SH-SY5Y (cell line): ENCODE data around the gene RFK.

Experiments used
- GATA2 ChIP-seq: IDR thresholded peaks from 2 replicates; pipeline ENCODE4 v1.6.1; 2011; ENCODE audit warnings: mild to moderate bottlenecking, low read depth, low read length
- GATA3 ChIP-seq: IDR thresholded peaks from 2 replicates; pipeline ENCODE4 v1.6.1; 2011; ENCODE audit warnings: low read depth, mild to moderate bottlenecking, low read length, moderate library complexity

The RFK gene

GRCh38 chr9:76415731-76416130 is 21.5 kb upstream of the RFK start:
- no peak for TF ChIP-seq GATA3
- no peak for TF ChIP-seq GATA2

- TF ChIP-seq GATA3: no peak
- no peak for TF ChIP-seq GATA2
Measured at GRCh38 chr9:76415154-76415553, 20.9 kb upstream of the RFK start.

DNA sequence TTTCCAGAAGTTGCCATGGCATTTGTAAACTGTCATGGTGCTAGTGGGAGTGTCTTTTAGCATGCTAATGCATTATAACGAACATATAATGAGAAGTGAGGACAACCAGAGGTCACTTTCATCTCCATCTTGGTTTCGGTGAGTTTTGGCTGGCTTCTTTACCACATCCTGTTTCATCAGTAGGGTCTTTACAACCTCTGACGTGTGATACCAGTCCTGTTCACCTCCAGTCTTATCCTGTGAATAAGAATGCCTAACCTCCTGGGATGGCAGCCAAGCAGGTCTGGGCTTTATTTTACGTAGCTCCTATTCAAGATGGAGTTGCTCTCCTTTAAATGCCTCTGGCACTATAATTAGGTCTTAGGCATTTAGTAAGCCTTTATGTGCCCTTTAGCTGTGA is 20.4 kb upstream of the RFK start:
- TF ChIP-seq GATA3 (no peak), GATA2 (no peak)

DNA sequence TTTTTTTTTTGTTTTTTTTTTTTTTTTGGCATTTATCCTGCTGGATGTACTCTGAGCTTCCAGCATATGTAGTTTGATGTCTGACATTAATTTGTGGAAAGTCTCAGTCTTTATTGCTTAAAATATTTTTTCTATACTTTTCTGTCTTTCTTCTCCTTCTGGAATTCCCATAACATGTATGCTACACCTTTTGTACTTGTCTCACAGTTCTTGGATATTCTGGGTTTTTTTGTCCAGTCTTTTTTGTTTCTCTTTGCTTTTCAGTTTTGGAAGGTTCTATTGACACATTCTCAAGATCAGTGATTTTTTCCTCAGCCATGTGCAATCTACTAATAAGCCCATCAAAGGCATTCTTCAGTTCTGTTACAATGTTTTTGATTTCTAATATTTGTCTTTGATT is 19.4 kb upstream of the RFK start:
- TF ChIP-seq GATA3 (no peak), GATA2 (no peak)

- TF ChIP-seq GATA2 (no peak), GATA3 (no peak)
Measured at GRCh38 chr9:76412638-76413037, 18.4 kb upstream of the RFK start.

DNA sequence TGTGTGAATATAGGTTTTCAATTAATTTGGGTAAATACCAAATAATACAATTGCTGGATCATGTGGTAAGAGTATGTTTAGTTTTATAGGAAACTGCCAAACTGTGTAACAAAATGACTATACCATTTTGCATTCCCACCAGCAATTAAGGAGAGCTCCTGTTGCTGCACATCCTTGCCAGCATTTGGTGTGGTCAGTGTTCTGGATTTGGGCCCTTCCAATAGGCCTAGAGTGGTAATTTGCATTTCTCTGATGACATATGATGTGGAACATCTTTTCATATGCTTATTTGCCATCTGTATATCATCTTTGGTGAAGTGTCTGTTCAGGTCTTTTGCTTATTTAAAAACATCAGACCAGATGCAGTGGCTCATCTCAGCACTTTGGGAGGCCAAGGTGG is 11.6 kb upstream of the RFK start:
- no peak for TF ChIP-seq GATA2

DNA sequence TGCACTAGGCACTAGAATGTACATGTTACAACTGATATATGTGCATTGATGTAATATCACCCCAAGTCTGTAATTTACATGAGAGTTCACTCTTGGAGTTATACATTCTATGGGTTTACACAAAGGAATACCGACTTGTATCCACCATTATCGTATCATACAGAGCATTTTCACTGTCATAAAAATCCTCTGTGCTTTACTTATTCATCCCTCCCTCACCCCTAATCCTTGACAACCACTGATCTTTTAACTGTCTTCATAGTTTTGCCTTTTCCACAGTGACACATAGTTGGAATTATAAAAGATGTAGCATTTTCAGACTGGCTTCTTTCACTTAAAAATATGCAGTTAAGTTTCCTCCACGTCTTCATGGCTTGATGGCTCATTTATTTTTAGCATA is 11.1 kb upstream of the RFK start:
- TF ChIP-seq GATA3 (no peak), GATA2 (no peak)

GRCh38 chr9:76404401-76404800 is 10.2 kb upstream of the RFK start:
- TF ChIP-seq GATA3: no peak
- no peak for TF ChIP-seq GATA2

- no peak for TF ChIP-seq GATA2
- TF ChIP-seq GATA3: no peak
Measured at GRCh38 chr9:76403352-76403751, 9.1 kb upstream of the RFK start.

DNA sequence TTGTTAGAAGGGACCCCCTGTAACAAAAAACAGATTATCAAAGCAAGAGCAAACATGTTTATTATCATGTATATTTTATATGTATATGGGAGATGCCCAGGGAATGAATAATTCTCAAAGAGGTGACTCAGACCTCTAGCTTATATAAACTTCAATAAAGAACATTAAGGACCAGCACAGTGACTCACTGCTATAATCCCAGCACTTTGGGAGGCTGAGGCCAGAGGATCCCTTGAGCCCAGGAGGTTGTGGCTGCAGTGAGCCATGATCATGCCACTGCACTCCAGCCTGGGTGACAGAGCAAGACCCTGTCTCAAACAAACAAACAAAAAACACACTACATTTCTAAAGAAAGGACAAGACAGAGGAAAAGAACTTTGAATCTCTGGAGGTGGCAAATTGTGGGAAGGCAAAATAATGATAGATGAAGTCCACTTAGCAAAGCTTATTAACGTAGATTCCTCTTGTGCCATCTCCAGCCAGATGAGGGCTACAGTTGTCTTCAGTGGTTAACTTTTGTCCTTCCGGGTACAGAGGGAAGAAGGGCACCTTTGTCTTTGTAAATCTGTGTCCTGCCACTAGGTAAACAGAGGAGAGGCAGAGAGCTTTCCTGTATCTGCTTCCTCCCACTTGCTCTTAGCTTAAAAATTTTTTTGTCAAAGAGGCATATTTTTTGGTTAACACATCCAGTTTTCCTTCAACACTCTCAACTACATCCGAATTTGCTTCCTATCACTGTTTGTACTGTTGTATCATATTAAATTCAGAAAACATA is 7.5 kb upstream of the RFK start:
- TF ChIP-seq GATA3 (no peak), GATA2 (no peak)

DNA sequence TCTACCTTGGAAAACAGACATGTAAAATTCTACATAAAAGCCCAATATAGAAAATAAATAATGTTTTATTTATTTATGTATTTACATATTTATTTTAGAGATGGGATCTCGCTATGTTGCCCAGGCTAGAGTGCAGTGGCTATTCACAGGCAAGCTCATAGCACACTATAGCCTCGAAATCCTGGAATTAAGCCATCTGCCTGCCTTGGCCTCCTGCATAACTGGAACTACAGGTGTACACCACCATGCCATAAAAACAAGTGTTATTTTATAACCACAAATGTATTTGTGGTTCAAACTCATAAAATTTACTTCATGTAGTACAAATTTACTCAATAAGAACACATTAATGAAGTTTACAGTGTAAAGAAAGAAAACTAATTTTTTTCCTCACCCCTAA is 7.0 kb upstream of the RFK start:
- TF ChIP-seq GATA2 (no peak), GATA3 (no peak)

DNA sequence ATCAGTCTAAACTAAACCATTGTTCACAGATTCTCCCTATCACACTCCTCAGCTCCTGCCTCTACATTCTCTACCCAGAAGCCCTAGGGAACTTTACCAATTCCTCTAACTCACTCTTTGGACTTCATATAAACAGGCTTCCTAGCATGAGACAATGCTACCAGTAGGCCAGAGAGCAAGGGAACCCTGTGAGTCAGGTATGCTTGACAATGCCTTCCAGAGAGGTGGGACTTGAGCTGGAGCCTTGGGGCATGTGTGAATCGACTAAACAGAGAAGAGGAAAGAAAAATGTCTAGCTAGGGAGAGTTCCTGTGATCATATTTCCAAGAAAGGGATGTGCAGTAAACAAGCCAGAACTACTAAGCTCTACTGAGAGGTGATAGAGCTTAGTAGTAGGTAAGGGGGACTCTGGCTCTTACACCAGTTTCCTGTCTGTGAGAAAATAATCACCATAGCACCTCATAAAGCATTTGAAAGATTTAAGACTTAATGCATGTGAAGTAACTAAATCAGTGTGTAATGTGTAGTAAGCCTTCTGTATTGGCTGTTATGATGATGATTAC is 6.4 kb upstream of the RFK start:
- no peak for TF ChIP-seq GATA2
- TF ChIP-seq GATA3: no peak

- TF ChIP-seq GATA2 (no peak), GATA3 (no peak)
Measured at GRCh38 chr9:76399856-76400255, 5.6 kb upstream of the RFK start.

DNA sequence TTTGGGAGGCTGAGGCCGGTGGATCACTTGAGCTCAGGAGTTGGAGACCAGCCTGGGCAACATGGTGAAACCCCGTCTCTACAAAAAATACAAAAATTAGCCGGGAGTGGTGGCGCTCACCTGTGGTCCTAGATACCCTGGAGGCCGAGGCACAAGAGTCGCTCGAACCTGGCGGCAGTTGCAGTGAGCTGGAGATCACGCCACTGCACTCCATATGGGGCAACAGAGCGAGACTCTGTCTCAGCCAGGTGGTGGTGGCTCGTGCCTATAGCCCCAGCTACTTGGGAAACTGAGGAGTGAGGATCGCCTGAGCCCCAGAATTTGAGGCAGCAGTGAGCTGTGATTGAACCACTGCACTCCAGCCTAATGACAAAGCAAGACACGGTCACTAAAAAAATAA is 2.4 kb upstream of the RFK start:
- TF ChIP-seq GATA3 (no peak), GATA2 (no peak)

DNA sequence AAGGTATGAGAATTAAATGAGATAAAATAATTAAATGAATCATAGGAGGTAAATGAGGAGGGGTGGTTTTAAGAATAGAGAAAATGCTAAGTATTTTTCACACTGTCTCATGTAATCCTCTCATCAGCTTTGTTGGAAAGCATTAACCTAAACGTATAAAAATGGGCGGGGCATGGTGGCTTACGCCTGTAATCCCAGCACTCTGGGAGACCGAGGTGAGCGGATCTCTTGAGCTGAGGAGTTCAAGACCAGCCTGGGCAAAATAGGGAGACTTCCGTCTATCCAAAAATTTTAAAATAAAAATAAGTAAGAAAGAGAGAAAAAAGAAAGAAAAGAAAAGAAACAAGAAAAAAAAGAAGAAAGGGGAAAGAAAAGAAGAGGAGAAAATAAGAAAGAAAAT is 1.9 kb upstream of the RFK start:
- TF ChIP-seq GATA3 (no peak), GATA2 (no peak)
